Activated effector memory CD4-positive, alpha-beta T cell treated with Interleukin-2 at 50 U/mL for 16 hours (primary cell): ENCODE results near the gene SLC9A5.

Experiments
- DNase-seq: peaks from one replicate; pipeline ENCODE4 v3.0.0-alpha.2; 2020

The SLC9A5 gene

GRCh38 chr16:67258161-67258835 lies 9.5 kb downstream of the SLC9A5 start:
- DNase-seq: no peak

- no peak for DNase-seq
Observed at GRCh38 chr16:67259705-67260104, 10.9 kb downstream of the SLC9A5 start.

- no peak for DNase-seq
Observed at GRCh38 chr16:67260426-67261063, 11.8 kb downstream of the SLC9A5 start.

GRCh38 chr16:67263201-67263600 lies 14.4 kb downstream of the SLC9A5 start:
- DNase-seq: no peak

- DNase-seq: no peak
Observed at GRCh38 chr16:67264277-67264676, 15.5 kb downstream of the SLC9A5 start.

- DNase-seq: no peak
Observed at GRCh38 chr16:67264866-67265265, 16.1 kb downstream of the SLC9A5 start.

GRCh38 chr16:67265834-67266233 lies 17.1 kb downstream of the SLC9A5 start:
- DNase-seq: no peak

- no peak for DNase-seq
Observed at GRCh38 chr16:67268136-67268579, 19.4 kb downstream of the SLC9A5 start.

- no peak for DNase-seq
Observed at GRCh38 chr16:67269766-67270165, 21.0 kb downstream of the SLC9A5 start.

- no peak for DNase-seq
Observed at GRCh38 chr16:67270931-67271338, 22.2 kb downstream of the SLC9A5 start.

GRCh38 chr16:67271446-67271845 lies 22.7 kb downstream of the SLC9A5 start:
- DNase-seq: no peak

GRCh38 chr16:67275321-67275720 lies 26.5 kb downstream of the SLC9A5 start:
- DNase-seq: no peak

- no peak for DNase-seq
Observed at GRCh38 chr16:67277294-67277998, 28.7 kb downstream of the SLC9A5 start.

- DNase-seq: no peak
Observed at GRCh38 chr16:67277999-67278772, 29.4 kb downstream of the SLC9A5 start.

- DNase-seq: no peak
Observed at GRCh38 chr16:67278773-67279295, 30.1 kb downstream of the SLC9A5 start.

- peak; percentile 76 for DNase-seq
Observed at GRCh38 chr16:67279296-67280089, 30.7 kb downstream of the SLC9A5 start, which contains the start of gene PLEKHG4. PLEKHG4 (plus strand) TSS chr16:67279532; CDS start chr16:67280045, 513 bp downstream.

GRCh38 chr16:67280090-67281015 lies 31.6 kb downstream of the SLC9A5 start:
- DNase-seq: no peak

GRCh38 chr16:67281536-67282446 lies 33.0 kb downstream of the SLC9A5 start:
- no peak for DNase-seq

GRCh38 chr16:67282447-67282805 lies 33.6 kb downstream of the SLC9A5 start:
- DNase-seq: no peak
